ENCODE measurements around the gene CDH23. TPM values are rescaled to one million over a fixed set of nuclear protein-coding genes. Genes with fewer than 3 reads are reported as not detected.

CDH23 gene
- total RNA-seq, 1 donor from 2014 or later: 9.4 TPM

DNA sequence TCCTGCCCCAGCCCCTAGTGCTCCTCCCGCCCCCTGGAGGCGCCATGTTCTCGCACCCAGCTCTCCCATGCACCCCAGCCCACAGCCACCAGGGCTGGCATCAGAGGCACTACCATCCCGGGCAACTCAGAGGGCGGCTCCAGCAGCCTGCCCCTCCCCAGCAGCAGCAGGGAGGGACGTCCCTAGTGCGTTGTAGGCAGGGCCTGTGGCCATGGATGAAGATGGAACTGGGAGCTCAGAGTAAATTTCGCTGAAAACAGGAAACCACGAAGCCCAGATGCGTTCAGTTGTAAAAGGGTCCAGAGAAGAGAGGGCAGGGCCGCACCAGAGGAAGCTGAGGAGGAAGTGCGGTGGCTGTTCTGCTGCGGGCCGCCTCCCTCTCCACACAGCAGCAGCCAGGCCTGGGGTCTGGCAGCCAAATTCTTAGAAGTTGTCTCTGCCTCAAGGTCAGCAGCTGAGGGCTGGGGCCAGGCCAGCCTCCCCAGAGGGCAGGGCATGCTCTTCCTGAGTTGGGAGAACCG, 352.0 kb downstream of the CDH23 start:
- DNase-seq (ENCODE audit: extremely low spot score, unreplicated experiment): no peak
- H3K27ac Mint-ChIP-seq: peak overlapping the region; percentile 51
- H3K4me3 Mint-ChIP-seq: no peak overlapping the region
- no peaks in the 10 kb centered on the region for H3K27me3 Mint-ChIP-seq
- TF ChIP-seq, protein P1, sequence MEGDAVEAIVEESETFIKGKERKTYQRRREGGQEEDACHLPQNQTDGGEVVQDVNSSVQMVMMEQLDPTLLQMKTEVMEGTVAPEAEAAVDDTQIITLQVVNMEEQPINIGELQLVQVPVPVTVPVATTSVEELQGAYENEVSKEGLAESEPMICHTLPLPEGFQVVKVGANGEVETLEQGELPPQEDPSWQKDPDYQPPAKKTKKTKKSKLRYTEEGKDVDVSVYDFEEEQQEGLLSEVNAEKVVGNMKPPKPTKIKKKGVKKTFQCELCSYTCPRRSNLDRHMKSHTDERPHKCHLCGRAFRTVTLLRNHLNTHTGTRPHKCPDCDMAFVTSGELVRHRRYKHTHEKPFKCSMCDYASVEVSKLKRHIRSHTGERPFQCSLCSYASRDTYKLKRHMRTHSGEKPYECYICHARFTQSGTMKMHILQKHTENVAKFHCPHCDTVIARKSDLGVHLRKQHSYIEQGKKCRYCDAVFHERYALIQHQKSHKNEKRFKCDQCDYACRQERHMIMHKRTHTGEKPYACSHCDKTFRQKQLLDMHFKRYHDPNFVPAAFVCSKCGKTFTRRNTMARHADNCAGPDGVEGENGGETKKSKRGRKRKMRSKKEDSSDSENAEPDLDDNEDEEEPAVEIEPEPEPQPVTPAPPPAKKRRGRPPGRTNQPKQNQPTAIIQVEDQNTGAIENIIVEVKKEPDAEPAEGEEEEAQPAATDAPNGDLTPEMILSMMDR (conservative IDR thresholded peaks at IDR 0.05): no peak
- peaks cover 37% of the 10 kb centered on the region for H3K4me1 Mint-ChIP-seq (ENCODE audit: unreplicated experiment)
- no peaks in the 10 kb centered on the region for H3K9me3 Mint-ChIP-seq
- H3K36me3 Mint-ChIP-seq: no peaks in the 10 kb centered on the region

DNA sequence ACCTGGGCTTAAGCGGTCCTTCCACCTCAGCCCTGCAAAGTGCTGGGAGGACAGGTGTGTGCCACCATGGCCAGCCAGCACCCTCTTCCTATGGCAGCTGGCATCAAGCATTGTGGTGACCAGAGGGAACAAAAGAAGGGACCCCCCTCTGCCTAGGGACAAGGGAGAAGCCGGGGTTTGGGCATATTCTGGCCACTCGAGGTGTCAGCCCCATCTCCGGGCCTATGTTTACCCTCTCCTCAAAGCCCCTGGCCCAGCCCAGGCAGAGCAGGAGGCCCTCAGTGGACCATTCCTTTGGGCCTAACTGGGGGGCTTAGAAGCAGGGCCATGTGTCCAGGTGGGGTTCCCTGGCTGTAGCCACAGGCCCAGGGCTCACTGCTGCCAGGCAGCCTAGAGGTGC, 352.7 kb downstream of the CDH23 start:
- H3K27me3 Mint-ChIP-seq: no peaks in the 10 kb centered on the region
- TF ChIP-seq, protein P1 (conservative IDR thresholded peaks at IDR 0.05): no peak
- DNase-seq (ENCODE audit: extremely low spot score, unreplicated experiment): no peak
- H3K4me3 Mint-ChIP-seq: no peak overlapping the region
- no peaks in the 10 kb centered on the region for H3K36me3 Mint-ChIP-seq
- no peaks in the 10 kb centered on the region for H3K9me3 Mint-ChIP-seq
- H3K27ac Mint-ChIP-seq: peak overlapping the region; percentile 51
- peaks cover 37% of the 10 kb centered on the region for H3K4me1 Mint-ChIP-seq (ENCODE audit: unreplicated experiment)

DNA sequence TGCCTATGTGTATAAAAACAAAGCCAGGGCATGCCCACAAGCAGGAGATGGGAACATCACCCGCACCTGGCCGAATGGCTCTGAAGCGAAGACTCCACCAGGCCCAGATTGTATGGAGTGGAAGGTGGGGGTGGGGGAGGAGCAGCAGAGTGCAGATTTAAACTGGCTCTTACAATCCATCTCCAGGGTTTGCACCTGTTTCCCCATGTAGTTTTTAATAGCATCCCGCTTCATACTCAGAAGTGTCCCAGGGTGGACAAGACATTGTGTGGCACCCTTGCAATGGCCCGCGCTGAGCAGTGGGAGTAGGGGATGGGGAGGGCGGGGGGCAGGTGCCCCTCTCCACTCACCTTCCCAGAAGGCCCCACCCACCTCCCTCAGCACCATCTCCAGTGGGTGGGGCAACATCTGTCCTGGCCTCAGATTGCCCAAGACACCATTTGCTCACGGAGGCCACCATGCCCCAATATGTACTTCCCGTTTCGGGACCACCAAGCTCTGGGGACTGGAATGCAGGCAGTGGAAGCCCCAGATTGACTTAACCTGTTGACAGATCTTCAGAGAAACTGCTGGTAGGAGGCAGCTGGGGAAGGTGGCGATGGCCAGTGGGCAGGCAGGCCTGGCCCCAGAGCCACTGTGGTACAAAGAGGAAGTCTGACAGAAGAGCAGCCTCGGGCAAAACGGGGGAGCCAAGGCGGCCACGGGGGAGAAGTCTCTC, 353.6 kb downstream of the CDH23 start:
- Mint-ChIP-seq H3K27ac (no peak overlapping the region), H3K36me3 (no peaks in the 10 kb centered on the region), H3K4me3 (no peak overlapping the region), H3K4me1 (ENCODE audit: unreplicated experiment) (peaks cover 41% of the 10 kb centered on the region), H3K27me3 (no peaks in the 10 kb centered on the region), H3K9me3 (no peaks in the 10 kb centered on the region)
- TF ChIP-seq, protein P1 (conservative IDR thresholded peaks at IDR 0.05): no peak
- DNase-seq (ENCODE audit: extremely low spot score, unreplicated experiment): no peak

DNA sequence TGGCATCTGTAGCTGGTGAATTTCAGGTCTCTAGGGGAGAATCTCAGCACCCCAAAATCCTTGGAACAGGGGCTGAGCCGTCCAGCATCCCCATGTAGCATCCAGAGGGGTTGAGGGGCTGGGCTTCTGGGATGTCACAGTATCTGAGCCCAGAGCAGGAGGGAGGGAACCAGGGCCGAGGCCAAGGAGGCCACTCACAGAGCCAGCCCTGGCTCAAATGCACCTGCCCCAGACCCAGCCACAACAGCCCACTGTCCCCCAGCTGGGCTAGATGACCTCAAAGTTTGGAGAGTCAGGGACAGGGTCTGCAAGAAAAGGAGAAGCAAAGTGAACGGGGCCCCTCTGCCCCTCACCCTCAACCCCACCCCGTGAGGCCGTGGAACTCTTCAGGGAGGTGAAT, 354.3 kb downstream of the CDH23 start:
- no peak overlapping the region for H3K4me3 Mint-ChIP-seq
- peaks cover 40% of the 10 kb centered on the region for H3K4me1 Mint-ChIP-seq (ENCODE audit: unreplicated experiment)
- no peaks in the 10 kb centered on the region for H3K36me3 Mint-ChIP-seq
- H3K9me3 Mint-ChIP-seq: no peaks in the 10 kb centered on the region
- H3K27ac Mint-ChIP-seq: no peak overlapping the region
- no peaks in the 10 kb centered on the region for H3K27me3 Mint-ChIP-seq
- TF ChIP-seq, protein P1 (conservative IDR thresholded peaks at IDR 0.05): no peak
- no peak for DNase-seq (ENCODE audit: extremely low spot score, unreplicated experiment)

DNA sequence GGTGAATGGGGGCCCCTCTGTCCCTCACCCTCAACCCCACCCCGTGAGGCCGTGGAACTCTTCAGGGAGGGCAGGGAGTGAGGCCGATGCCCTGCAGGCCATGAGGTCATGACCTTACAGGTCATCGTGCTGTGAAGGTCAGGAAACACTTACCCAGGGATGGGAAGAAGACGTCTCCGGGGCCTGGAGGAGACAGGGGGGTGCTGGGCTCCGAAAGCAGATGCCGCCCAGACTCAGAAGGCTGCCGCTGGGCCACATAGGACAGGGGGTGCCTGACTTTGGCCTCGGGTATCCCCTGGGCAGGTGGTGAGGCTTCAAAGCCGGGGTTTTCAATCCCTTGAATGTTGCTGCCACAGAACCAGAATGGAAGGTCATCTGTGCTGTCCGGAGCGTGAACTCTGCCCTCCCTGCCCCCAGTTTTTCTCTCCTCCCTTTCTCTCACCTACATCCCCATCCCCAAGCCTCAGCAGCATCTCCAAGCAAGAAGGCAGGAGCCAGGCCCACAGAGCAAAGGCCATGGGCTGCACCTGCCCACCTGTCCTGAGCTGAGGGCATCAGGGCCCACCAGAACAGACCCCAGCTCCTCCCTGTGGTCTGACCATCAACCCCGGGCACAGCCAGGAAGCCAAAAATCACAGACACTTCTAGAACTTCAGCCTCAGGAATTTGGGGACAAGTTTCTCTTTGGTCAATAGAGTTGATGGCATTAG, 354.9 kb downstream of the CDH23 start:
- Mint-ChIP-seq H3K27me3 (no peaks in the 10 kb centered on the region), H3K36me3 (no peaks in the 10 kb centered on the region), H3K9me3 (no peaks in the 10 kb centered on the region), H3K27ac (no peak overlapping the region), H3K4me1 (ENCODE audit: unreplicated experiment) (peaks cover 41% of the 10 kb centered on the region), H3K4me3 (no peak overlapping the region)
- DNase-seq (ENCODE audit: extremely low spot score, unreplicated experiment): no peak
- TF ChIP-seq, protein P1 (conservative IDR thresholded peaks at IDR 0.05): no peak
